Karpas-422 (cell line): Measurements from ENCODE around the gene RBBP5. TPM values are rescaled to one million over a fixed set of nuclear protein-coding genes. Genes with fewer than 3 reads are reported as not detected.

ENCODE experiments used
- DNase-seq: peaks from one replicate; pipeline ENCODE4 v3.0.0-alpha.2; 2015
- H2AFZ ChIP-seq: fragments of 200-600 bp; sonication (generic); 2 replicates; pipeline ENCODE4 v1.6.1; 2014; ENCODE audit warnings: antibody characterized with exemption, low read length, mixed read lengths
- H3K27ac ChIP-seq: fragments of 200-600 bp; sonication (generic); 2 replicates; pipeline ENCODE4 v1.5.1; 2014; ENCODE audit warnings: mild to moderate bottlenecking, low read length, moderate library complexity
- H3K27me3 ChIP-seq: fragments of 200-600 bp; sonication (generic); 2 replicates; pipeline ENCODE4 v1.6.1; 2014; ENCODE audit warnings: low read length, mixed read lengths
- H3K36me3 ChIP-seq: fragments of 200-600 bp; sonication (generic); 2 replicates; pipeline ENCODE4 v1.6.1; 2014; ENCODE audit warnings: low read length, mixed read lengths; ENCODE audit not compliant: insufficient read depth
- H3K4me1 ChIP-seq: fragments of 200-600 bp; sonication (generic); 2 replicates; pipeline ENCODE4 v1.6.1; 2014; ENCODE audit warnings: mild to moderate bottlenecking, low read length, mixed read lengths
- H3K4me2 ChIP-seq: fragments of 200-600 bp; sonication (generic); 2 replicates; pipeline ENCODE4 v1.6.1; 2014; ENCODE audit warnings: low read length, low read depth, mild to moderate bottlenecking; ENCODE audit not compliant: poor library complexity, severe bottlenecking
- H3K4me3 ChIP-seq: fragments of 200-600 bp; sonication (generic); 2 replicates; pipeline ENCODE4 v1.5.1; 2014; ENCODE audit warnings: mild to moderate bottlenecking, antibody characterized with exemption, low read length, mixed read lengths
- H3K79me2 ChIP-seq: fragments of 200-600 bp; sonication (generic); 2 replicates; pipeline ENCODE4 v1.6.1; 2014; ENCODE audit warnings: mild to moderate bottlenecking, low read length, mixed read lengths
- H3K9ac ChIP-seq: fragments of 200-600 bp; sonication (generic); 2 replicates; pipeline ENCODE4 v1.6.0; 2014; ENCODE audit warnings: low read length
- H3K9me2 ChIP-seq: fragments of 200-600 bp; sonication (generic), shearing (Covaris generic); replicated peaks from 2 replicates; pipeline ENCODE4 v1.6.0; 2014; ENCODE audit warnings: mild to moderate bottlenecking, low read length, moderate library complexity; ENCODE audit not compliant: insufficient read depth
- H3K9me3 ChIP-seq: fragments of 300-700, 200-600 bp; sonication (generic); 2 replicates; pipeline ENCODE4 v1.6.1; 2014; ENCODE audit warnings: low read length, mixed read lengths
- H4K20me1 ChIP-seq: fragments of 200-600 bp; sonication (generic); 2 replicates; pipeline ENCODE4 v1.6.1; 2014; ENCODE audit warnings: mild to moderate bottlenecking, antibody characterized with exemption, low read length, low read depth; ENCODE audit not compliant: insufficient read depth
- total RNA-seq: library from RNA; depleted of rRNA; stranded (reverse); fragments of >200 nt; shearing (Covaris generic); gene quantifications from 2 replicates; pipeline ENCODE4 v1.2.3, GENCODE V29; 2014; ENCODE audit warnings: low replicate concordance

RBBP5 gene
- total RNA-seq, 1 experiment from 2014 or later: 15.8 TPM

DNA sequence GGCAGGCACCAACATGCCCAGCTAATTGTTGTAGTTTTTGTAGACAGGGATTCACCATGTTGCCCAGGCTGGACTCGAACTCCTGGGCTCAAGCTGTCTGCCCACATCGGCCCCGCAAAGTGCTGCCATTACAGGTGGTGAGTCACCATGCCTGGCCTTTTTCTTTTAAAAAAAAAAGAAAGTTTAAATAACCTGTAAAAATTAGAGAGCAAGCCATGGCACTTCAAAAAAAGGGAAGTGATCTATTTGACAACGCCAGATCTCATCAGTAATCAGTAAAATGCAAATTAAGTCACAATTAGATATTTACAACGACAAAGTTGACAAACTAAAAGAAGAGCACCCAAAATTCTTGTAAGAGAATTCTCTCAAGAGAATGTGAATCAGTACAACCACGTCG lies 2.9 kb upstream of the RBBP5 start:
- no peaks in the 10 kb centered on the region for H3K9me2 ChIP-seq
- no peak overlapping the region for H3K9ac ChIP-seq
- no peak overlapping the region for H3K4me3 ChIP-seq
- no peaks in the 10 kb centered on the region for H3K36me3 ChIP-seq
- H3K9me3 ChIP-seq: no peaks in the 10 kb centered on the region
- H3K4me1 ChIP-seq: peaks cover 30% of the 10 kb centered on the region
- no peaks in the 10 kb centered on the region for H3K27me3 ChIP-seq
- peak; percentile 73 for DNase-seq
- no peak overlapping the region for H3K27ac ChIP-seq
- H3K79me2 ChIP-seq: peaks cover 21% of the 10 kb centered on the region
- H3K4me2 ChIP-seq: peak overlapping the region; percentile 32
- H2AFZ ChIP-seq: 0 out of 2 replicates have a peak overlapping the region, but pooled peaks have one; percentile 15
- peaks cover 11% of the 10 kb centered on the region; the same call in 1 of the 2 replicates for H4K20me1 ChIP-seq

DNA sequence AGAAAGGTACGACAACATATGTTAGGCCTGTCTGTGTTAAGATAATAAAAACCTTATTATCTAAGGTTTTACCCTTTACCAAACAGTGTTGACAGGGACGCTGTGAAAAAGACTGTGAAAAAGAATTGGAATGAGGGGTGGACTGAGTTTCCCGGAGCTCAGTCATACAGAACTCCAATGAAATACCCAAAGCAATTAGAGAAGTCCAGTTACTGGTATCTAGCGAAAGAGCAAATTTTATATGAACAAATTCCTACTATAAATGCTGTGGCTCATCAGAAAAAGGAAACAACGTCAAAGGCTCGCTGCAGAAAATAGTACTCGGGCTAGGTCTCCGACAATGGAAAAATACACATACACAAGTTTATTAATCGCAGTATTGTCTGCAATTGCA lies 708 bp upstream of the RBBP5 start:
- Histone ChIP-seq H3K27me3 (no peaks in the 10 kb centered on the region), H3K36me3 (0 out of 2 replicates have a peak, but pooled peaks cover 7% of the 10 kb centered on the region), H3K27ac (peak overlapping the region; percentile 87), H3K9me3 (no peaks in the 10 kb centered on the region), H2AFZ (peak overlapping the region; percentile 99), H3K79me2 (peaks cover 41% of the 10 kb centered on the region), H3K4me2 (peak overlapping the region; percentile 93), H3K9ac (peak overlapping the region; percentile 90), H3K9me2 (no peaks in the 10 kb centered on the region), H3K4me1 (peaks cover 38% of the 10 kb centered on the region), H3K4me3 (peak overlapping the region; percentile 93), H4K20me1 (peaks cover 15% of the 10 kb centered on the region; the same call in 1 of the 2 replicates)
- DNase-seq: no peak

DNA sequence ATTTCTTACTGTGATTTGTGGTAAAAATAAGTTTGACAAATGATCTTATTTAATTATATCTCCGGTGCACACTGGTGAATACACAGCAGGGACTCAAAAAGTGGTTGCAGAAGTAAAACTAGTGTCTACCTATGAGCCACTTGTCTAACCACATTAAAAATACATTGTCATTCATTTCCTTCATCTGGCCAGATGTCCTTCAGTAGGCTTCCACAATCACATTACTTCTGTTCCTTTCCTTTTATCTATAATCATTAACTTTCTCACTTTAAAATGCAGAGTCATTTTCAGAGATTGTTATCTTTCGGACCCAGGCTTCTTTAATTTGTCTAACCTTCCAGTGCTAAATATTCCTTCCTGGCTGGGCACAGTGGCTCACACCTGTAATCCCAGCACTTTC lies 3.0 kb downstream of the RBBP5 start:
- Histone ChIP-seq H3K27ac (no peak overlapping the region), H2AFZ (no peak overlapping the region), H3K9ac (no peak overlapping the region), H3K9me2 (no peaks in the 10 kb centered on the region), H3K4me2 (peak overlapping the region; percentile 93), H3K36me3 (peaks cover 26% of the 10 kb centered on the region; the same call in 1 of the 2 replicates), H3K4me3 (no peak overlapping the region), H3K9me3 (no peaks in the 10 kb centered on the region), H3K4me1 (peaks cover 29% of the 10 kb centered on the region), H3K27me3 (no peaks in the 10 kb centered on the region), H3K79me2 (peaks cover 70% of the 10 kb centered on the region), H4K20me1 (peaks cover 15% of the 10 kb centered on the region; the same call in 1 of the 2 replicates)
- no peak for DNase-seq

DNA sequence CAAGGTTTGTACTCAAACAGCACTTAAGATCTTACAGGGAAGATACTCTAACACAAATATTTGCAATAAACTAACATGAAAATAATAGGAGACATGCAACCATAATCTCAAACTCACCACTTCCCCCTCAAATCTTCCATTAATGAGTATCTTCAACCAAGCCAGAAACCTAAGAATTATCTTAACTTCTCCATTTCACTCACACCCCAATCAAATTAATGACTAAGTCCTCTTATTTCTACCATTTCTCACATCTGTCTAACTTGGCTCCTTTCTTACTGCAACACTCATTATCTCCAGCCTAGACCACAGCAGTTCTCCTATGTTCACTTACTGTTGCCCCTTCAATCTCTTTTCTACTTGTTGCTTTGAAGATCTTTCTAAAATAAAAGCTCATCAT lies 10.4 kb downstream of the RBBP5 start:
- no peak overlapping the region for H3K9ac ChIP-seq
- no peak overlapping the region for H2AFZ ChIP-seq
- H3K36me3 ChIP-seq: peaks cover 54% of the 10 kb centered on the region
- H3K4me2 ChIP-seq: no peak overlapping the region
- DNase-seq: no peak
- H3K4me3 ChIP-seq: no peak overlapping the region
- no peaks in the 10 kb centered on the region for H3K9me2 ChIP-seq
- no peaks in the 10 kb centered on the region for H3K9me3 ChIP-seq
- H4K20me1 ChIP-seq: no peaks in the 10 kb centered on the region
- peak overlapping the region; percentile 65 for H3K27ac ChIP-seq
- peaks cover 36% of the 10 kb centered on the region for H3K4me1 ChIP-seq
- H3K27me3 ChIP-seq: no peaks in the 10 kb centered on the region
- peaks cover 76% of the 10 kb centered on the region for H3K79me2 ChIP-seq

DNA sequence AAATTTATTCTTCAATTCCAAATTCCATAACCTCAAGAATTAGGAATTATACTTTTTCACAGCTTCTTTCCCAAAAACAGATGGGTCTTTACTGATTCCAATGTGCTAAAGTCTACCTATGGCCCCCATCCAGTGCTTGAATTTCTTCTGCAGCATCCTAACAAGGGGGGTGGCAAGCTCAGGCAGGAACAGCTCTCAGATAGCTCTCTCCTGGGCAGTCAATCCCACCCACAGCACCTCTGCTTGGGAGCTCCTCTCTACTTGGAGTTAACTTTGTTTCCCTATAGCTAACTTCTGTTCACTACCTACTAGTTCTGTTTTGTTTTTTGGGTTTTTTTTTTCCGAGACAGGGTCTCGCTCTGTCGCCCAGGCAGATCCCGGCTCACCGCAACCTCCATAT lies 12.1 kb downstream of the RBBP5 start:
- Histone ChIP-seq H3K9me2 (no peaks in the 10 kb centered on the region), H3K9ac (peak overlapping the region; percentile 31; the same call in 1 of the 2 replicates), H3K4me2 (peak overlapping the region; percentile 46), H2AFZ (no peak overlapping the region), H4K20me1 (no peaks in the 10 kb centered on the region), H3K9me3 (no peaks in the 10 kb centered on the region), H3K79me2 (peaks cover 76% of the 10 kb centered on the region), H3K4me3 (peak overlapping the region; percentile 6; the same call in 1 of the 2 replicates), H3K36me3 (peaks cover 56% of the 10 kb centered on the region), H3K27me3 (no peaks in the 10 kb centered on the region), H3K4me1 (peaks cover 36% of the 10 kb centered on the region), H3K27ac (peak overlapping the region; percentile 76)
- DNase-seq: no peak

DNA sequence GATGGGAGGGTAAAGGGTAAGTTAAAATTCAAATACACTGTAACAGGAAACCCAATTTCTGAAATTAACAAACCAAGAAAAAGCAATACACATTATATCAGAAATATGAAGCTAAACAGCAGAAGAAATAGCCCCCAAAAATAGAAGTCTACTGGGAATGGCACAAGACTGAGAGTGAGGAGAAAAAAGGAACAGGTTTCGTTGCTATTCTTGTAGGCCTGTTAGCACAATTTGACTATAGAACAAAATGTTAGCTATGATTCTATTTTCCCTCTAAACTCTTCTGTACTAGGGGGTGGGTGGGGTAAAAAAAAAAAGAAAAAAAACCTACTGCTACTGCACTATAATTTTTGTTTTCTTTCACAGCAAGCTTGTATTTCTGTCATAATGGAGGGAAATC lies 12.5 kb downstream of the RBBP5 start:
- no peaks in the 10 kb centered on the region for H3K9me2 ChIP-seq
- no peaks in the 10 kb centered on the region for H4K20me1 ChIP-seq
- no peaks in the 10 kb centered on the region for H3K27me3 ChIP-seq
- H3K36me3 ChIP-seq: peaks cover 51% of the 10 kb centered on the region
- H3K27ac ChIP-seq: peak overlapping the region; percentile 76
- H3K9me3 ChIP-seq: no peaks in the 10 kb centered on the region
- H3K4me1 ChIP-seq: peaks cover 36% of the 10 kb centered on the region
- peak; percentile 45 for DNase-seq
- H2AFZ ChIP-seq: no peak overlapping the region
- peak overlapping the region; percentile 46 for H3K4me2 ChIP-seq
- peaks cover 74% of the 10 kb centered on the region for H3K79me2 ChIP-seq
- 0 out of 2 replicates have a peak overlapping the region, but pooled peaks have one; percentile 31 for H3K9ac ChIP-seq
- H3K4me3 ChIP-seq: peak overlapping the region; percentile 6; the same call in 1 of the 2 replicates

DNA sequence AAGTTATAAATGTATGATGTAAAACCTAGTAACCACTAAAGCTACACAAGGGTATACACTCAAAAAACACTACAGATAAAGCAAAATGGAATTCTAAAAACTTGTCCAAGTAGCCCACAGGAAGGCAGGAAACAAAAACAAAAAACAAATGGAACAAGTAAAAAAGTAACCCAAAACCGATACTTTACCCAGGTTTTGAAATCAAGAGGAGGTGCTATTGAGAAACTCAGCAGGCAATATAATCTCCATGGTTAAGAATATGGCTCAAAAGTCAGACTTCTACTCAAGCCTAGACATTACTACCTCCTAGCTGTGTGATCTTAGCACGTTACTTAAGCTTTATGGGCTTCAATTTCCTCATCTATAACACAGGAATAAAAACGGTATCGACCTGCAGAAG lies 13.3 kb downstream of the RBBP5 start:
- DNase-seq: no peak
- Histone ChIP-seq H3K4me1 (peaks cover 36% of the 10 kb centered on the region), H2AFZ (no peak overlapping the region), H3K27ac (peak overlapping the region; percentile 76), H4K20me1 (no peaks in the 10 kb centered on the region), H3K27me3 (no peaks in the 10 kb centered on the region), H3K4me2 (peak overlapping the region; percentile 46), H3K9me3 (no peaks in the 10 kb centered on the region), H3K9me2 (no peaks in the 10 kb centered on the region), H3K36me3 (peaks cover 50% of the 10 kb centered on the region), H3K79me2 (peaks cover 68% of the 10 kb centered on the region), H3K9ac (no peak overlapping the region), H3K4me3 (no peak overlapping the region)

DNA sequence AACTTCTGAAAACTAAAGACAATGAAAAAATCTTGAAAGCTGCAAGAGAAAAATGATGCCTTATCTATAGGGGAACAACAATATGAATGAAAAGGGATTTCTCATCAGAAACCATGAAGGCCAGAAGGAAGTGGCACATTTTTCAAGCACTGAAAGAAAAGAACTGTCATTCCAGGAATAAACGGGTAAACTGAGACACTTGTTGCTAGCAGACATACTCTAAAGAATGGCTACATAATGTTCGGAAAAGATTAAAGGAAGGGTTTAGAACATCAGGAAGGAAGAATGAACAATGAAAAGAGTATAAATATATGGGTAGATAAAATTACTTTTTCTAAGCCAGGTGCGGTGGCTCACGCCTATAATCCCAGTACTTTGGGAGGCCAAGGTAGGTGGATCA lies 14.5 kb downstream of the RBBP5 start:
- H4K20me1 ChIP-seq: no peaks in the 10 kb centered on the region
- H3K4me2 ChIP-seq: no peak overlapping the region
- H3K9ac ChIP-seq: no peak overlapping the region
- H3K9me3 ChIP-seq: no peaks in the 10 kb centered on the region
- peaks cover 31% of the 10 kb centered on the region for H3K4me1 ChIP-seq
- no peak overlapping the region for H3K27ac ChIP-seq
- no peaks in the 10 kb centered on the region for H3K27me3 ChIP-seq
- no peak for DNase-seq
- no peaks in the 10 kb centered on the region for H3K9me2 ChIP-seq
- no peak overlapping the region for H3K4me3 ChIP-seq
- peaks cover 46% of the 10 kb centered on the region for H3K36me3 ChIP-seq
- H3K79me2 ChIP-seq: peaks cover 60% of the 10 kb centered on the region
- no peak overlapping the region for H2AFZ ChIP-seq
